ENCODE results near the gene PRKCI. TPM values are rescaled to one million over a fixed set of nuclear protein-coding genes. Genes with fewer than 3 reads are reported as not detected.

The PRKCI gene
- total and polyA plus RNA-seq, 4 experiments from 2014 or later: 16.4 to 27.7 (median 18.3) TPM

GRCh38 chr3:170240142-170240541 lies 17.9 kb downstream of the PRKCI start:
- intact Hi-C loops (cut with micrococcal nuclease): no loop called here
- Mint-ChIP-seq H3K27me3 (no peaks in the 10 kb centered on the region), H3K4me3 (no peak overlapping the region), H3K27ac (no peak overlapping the region), H3K4me1 (peaks cover 0 to 3% (median under 1%) of the 10 kb centered on the region in 4 donors), H3K36me3 (peaks cover 27 to 37% of the 10 kb centered on the region in 2 donors), H3K9me3 (no peaks in the 10 kb centered on the region)
- no peaks in the 10 kb centered on the region for H3K27me3 ChIP-seq (ENCODE audit: insufficient read depth, low read length)
- peaks cover 8% of the 10 kb centered on the region for H3K36me3 ChIP-seq (ENCODE audit: insufficient read depth, low read length)
- H3K27ac ChIP-seq (ENCODE audit: low read depth, low read length): no peak overlapping the region
- no peak overlapping the region for H3K4me3 ChIP-seq (ENCODE audit: low read length in 2 of 2)
- ChIA-PET CTCF (ENCODE audit: partially characterized antibody) (no interaction called here), POLR2A (ENCODE audit: partially characterized antibody) (no interaction called here)
- H3K4me1 ChIP-seq (ENCODE audit: insufficient read depth, low read length): no peaks in the 10 kb centered on the region
- H3K9me3 ChIP-seq (ENCODE audit: control insufficient read depth in 1 of 2, low read length in 2 of 2): no peaks in the 10 kb centered on the region
- DNase-seq: no peak

DNA sequence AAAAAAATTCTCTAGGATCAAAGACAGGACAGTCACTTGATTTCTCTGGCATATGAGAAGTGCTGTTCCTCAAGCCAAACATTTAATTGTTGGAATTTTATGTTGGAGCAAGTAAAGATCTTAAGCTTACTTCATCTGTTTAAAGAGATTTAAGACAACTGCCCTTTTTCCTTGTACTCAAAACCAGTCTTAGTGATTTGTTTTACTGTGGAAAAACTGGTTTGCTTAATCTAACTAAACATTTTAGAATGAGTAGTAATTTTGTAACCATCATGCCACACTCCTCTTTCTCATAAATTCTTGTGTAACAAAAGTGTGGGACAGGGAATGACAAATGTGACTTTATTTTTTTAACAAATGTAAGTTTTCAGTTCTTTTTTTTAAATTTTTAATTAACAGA lies 18.4 kb downstream of the PRKCI start:
- DNase-seq: no peak
- Histone ChIP-seq H3K4me1 (ENCODE audit: insufficient read depth, low read length) (no peaks in the 10 kb centered on the region), H3K27ac (ENCODE audit: low read depth, low read length) (no peak overlapping the region), H3K27me3 (ENCODE audit: insufficient read depth, low read length) (no peaks in the 10 kb centered on the region), H3K9me3 (ENCODE audit: control insufficient read depth in 1 of 2, low read length in 2 of 2) (no peaks in the 10 kb centered on the region), H3K4me3 (ENCODE audit: low read length in 2 of 2) (no peak overlapping the region), H3K36me3 (ENCODE audit: insufficient read depth, low read length) (peaks cover 8% of the 10 kb centered on the region)
- Mint-ChIP-seq H3K36me3 (peaks cover 31 to 36% of the 10 kb centered on the region in 2 donors), H3K27me3 (no peaks in the 10 kb centered on the region), H3K9me3 (no peaks in the 10 kb centered on the region), H3K27ac (no peak overlapping the region), H3K4me3 (no peak overlapping the region), H3K4me1 (peaks cover 0 to 5% (median 1%) of the 10 kb centered on the region in 4 donors)
- POLR2A ChIA-PET (ENCODE audit: partially characterized antibody): no interaction called here
- intact Hi-C loops (cut with micrococcal nuclease): no loop called here
- CTCF ChIA-PET (ENCODE audit: partially characterized antibody): no interaction called here

DNA sequence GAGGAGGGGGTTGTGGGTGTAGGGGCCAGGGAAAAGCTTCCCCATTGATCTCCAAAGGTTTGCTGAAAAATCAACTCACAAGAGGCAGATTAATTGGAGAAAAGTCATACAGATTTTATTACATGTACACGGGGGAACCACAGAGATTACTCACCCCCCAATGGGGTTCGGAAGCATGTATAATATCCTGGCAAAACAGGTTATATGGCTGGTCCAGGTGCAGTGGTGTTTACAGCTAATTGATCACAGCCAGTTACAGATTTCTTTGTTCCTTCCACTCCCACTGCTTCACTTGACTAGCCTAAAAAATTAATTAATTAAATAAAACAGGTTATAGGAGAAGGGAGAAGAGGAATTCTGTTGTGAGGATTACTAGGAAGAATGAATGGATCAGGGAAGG lies 22.4 kb downstream of the PRKCI start:
- H3K4me1 Mint-ChIP-seq: peaks cover 0 to 7% (median 3%) of the 10 kb centered on the region in 4 donors
- POLR2A ChIA-PET (ENCODE audit: partially characterized antibody): no interaction called here

DNA sequence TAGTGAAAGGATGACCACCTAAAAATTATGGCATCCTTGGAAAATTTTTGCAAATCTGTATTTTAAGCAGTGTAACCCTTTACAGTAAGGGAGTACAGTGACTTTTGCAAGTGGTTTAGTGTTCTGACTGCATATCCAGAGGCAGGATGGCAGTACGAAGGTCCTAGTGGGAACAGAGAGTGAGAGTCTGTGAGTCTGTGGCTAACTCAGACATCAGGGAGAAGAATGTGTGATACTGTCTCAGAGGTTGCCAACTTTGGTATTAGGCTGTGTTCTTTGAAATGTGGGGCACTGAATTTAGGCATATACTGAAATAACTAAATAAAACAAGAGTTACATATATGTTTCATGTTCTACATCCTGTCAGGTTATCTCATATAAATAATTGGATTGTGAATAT lies 25.7 kb downstream of the PRKCI start:
- ChIA-PET POLR2A (ENCODE audit: partially characterized antibody) (no interaction called here), CTCF (ENCODE audit: partially characterized antibody) (no interaction called here)
- Mint-ChIP-seq H3K27ac (no peak overlapping the region), H3K4me3 (no peak overlapping the region), H3K36me3 (peaks cover 23 to 31% of the 10 kb centered on the region in 2 donors), H3K27me3 (no peaks in the 10 kb centered on the region), H3K4me1 (peaks cover 0 to 7% (median 2%) of the 10 kb centered on the region in 4 donors), H3K9me3 (no peaks in the 10 kb centered on the region)
- no peak overlapping the region for H3K27ac ChIP-seq (ENCODE audit: low read depth, low read length)
- no peak for DNase-seq
- H3K9me3 ChIP-seq (ENCODE audit: control insufficient read depth in 1 of 2, low read length in 2 of 2): no peaks in the 10 kb centered on the region
- intact Hi-C loops (cut with micrococcal nuclease): no loop called here
- no peaks in the 10 kb centered on the region for H3K4me1 ChIP-seq (ENCODE audit: insufficient read depth, low read length)
- no peaks in the 10 kb centered on the region for H3K27me3 ChIP-seq (ENCODE audit: insufficient read depth, low read length)
- no peak overlapping the region for H3K4me3 ChIP-seq (ENCODE audit: low read length in 2 of 2)
- H3K36me3 ChIP-seq (ENCODE audit: insufficient read depth, low read length): no peaks in the 10 kb centered on the region

More for the DNA sequence above, 22.4 kb downstream of the PRKCI start:
- Histone ChIP-seq H3K27ac (ENCODE audit: low read depth, low read length) (no peak overlapping the region), H3K4me1 (ENCODE audit: insufficient read depth, low read length) (no peaks in the 10 kb centered on the region), H3K36me3 (ENCODE audit: insufficient read depth, low read length) (no peaks in the 10 kb centered on the region), H3K4me3 (ENCODE audit: low read length in 2 of 2) (no peak overlapping the region), H3K9me3 (ENCODE audit: control insufficient read depth in 1 of 2, low read length in 2 of 2) (no peaks in the 10 kb centered on the region), H3K27me3 (ENCODE audit: insufficient read depth, low read length) (no peaks in the 10 kb centered on the region)
- CTCF ChIA-PET (ENCODE audit: partially characterized antibody): no interaction called here
- H3K9me3 Mint-ChIP-seq: no peaks in the 10 kb centered on the region
- peaks cover 31 to 34% of the 10 kb centered on the region in 2 donors for H3K36me3 Mint-ChIP-seq
- H3K27ac Mint-ChIP-seq: no peak overlapping the region
- no peak overlapping the region for H3K4me3 Mint-ChIP-seq
- H3K27me3 Mint-ChIP-seq: no peaks in the 10 kb centered on the region
- intact Hi-C loops (cut with micrococcal nuclease): no loop called here
- DNase-seq: no peak

GRCh38 chr3:170256597-170256996 lies 34.4 kb downstream of the PRKCI start:
- ChIA-PET POLR2A (ENCODE audit: partially characterized antibody) (no interaction called here), CTCF (ENCODE audit: partially characterized antibody) (no interaction called here)
- Histone ChIP-seq H3K36me3 (ENCODE audit: insufficient read depth, low read length) (peaks cover 4% of the 10 kb centered on the region), H3K27ac (ENCODE audit: low read depth, low read length) (no peak overlapping the region), H3K27me3 (ENCODE audit: insufficient read depth, low read length) (no peaks in the 10 kb centered on the region), H3K4me1 (ENCODE audit: insufficient read depth, low read length) (no peaks in the 10 kb centered on the region), H3K4me3 (ENCODE audit: low read length in 2 of 2) (no peak overlapping the region), H3K9me3 (ENCODE audit: control insufficient read depth in 1 of 2, low read length in 2 of 2) (no peaks in the 10 kb centered on the region)
- no peak for DNase-seq
- intact Hi-C loops (cut with micrococcal nuclease): no loop called here
- Mint-ChIP-seq H3K27ac (no peak overlapping the region), H3K4me1 (peaks cover 20 to 40% (median 24%) of the 10 kb centered on the region in 4 donors), H3K4me3 (peak overlapping the region in 2 of 8 donors; percentile 1 to 24), H3K27me3 (no peaks in the 10 kb centered on the region), H3K9me3 (peaks cover 0 to 14% (median 10%) of the 10 kb centered on the region in 8 donors), H3K36me3 (peaks cover 37 to 39% of the 10 kb centered on the region in 2 donors)

DNA sequence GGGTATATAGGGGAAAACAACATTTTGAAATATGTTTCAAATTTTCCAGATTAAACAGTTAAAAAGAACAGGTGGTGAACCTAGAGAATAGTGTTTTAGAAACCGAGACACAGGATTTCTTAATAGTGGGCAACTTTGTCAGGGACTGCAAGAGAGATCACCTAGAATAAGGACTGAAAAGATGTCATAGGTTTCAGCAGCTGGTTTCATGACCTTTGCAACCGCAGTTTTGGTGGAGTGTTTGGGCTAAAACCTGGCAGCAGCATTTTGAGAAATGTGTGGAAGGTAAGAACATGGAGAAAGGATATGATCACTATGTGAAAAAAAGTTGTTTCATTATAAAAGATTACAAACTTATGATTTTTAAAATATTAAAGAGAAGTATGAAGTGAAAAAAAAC lies 34.9 kb downstream of the PRKCI start:
- Histone ChIP-seq H3K27ac (ENCODE audit: low read depth, low read length) (no peak overlapping the region), H3K27me3 (ENCODE audit: insufficient read depth, low read length) (no peaks in the 10 kb centered on the region), H3K4me3 (ENCODE audit: low read length in 2 of 2) (no peak overlapping the region), H3K9me3 (ENCODE audit: control insufficient read depth in 1 of 2, low read length in 2 of 2) (no peaks in the 10 kb centered on the region), H3K4me1 (ENCODE audit: insufficient read depth, low read length) (no peaks in the 10 kb centered on the region), H3K36me3 (ENCODE audit: insufficient read depth, low read length) (peaks cover 4% of the 10 kb centered on the region)
- peaks cover 0 to 14% (median 10%) of the 10 kb centered on the region in 8 donors for H3K9me3 Mint-ChIP-seq
- H3K4me3 Mint-ChIP-seq: no peak overlapping the region
- H3K27me3 Mint-ChIP-seq: no peaks in the 10 kb centered on the region
- POLR2A ChIA-PET (ENCODE audit: partially characterized antibody): no interaction called here
- DNase-seq: no peak
- H3K36me3 Mint-ChIP-seq: peaks cover 39 to 40% of the 10 kb centered on the region in 2 donors
- CTCF ChIA-PET (ENCODE audit: partially characterized antibody): no interaction called here
- peaks cover 20 to 40% (median 24%) of the 10 kb centered on the region in 4 donors for H3K4me1 Mint-ChIP-seq
- no peak overlapping the region for H3K27ac Mint-ChIP-seq
- intact Hi-C loops (cut with micrococcal nuclease): no loop called here

DNA sequence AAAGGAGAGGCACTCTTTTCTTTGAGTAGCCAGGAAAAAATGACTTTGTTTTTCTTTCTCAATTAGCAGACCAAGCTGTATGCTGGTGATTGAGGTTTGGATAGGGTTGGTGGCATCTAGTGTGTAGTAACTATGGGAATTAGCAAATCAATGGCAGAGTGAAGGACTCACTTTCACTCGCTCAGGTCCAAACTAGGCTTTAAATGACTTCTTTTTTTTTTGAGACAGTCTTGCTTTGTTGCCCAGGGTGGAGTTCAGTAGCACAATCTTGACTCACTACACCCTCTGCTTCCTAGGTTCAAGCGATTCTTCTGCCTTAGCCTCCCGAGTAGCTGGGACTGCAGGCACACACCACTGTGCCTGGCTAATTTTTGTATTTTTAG lies 35.9 kb downstream of the PRKCI start:
- intact Hi-C loops (cut with micrococcal nuclease): no loop called here
- Histone ChIP-seq H3K36me3 (ENCODE audit: insufficient read depth, low read length) (peaks cover 4% of the 10 kb centered on the region), H3K9me3 (ENCODE audit: control insufficient read depth in 1 of 2, low read length in 2 of 2) (no peaks in the 10 kb centered on the region), H3K27me3 (ENCODE audit: insufficient read depth, low read length) (no peaks in the 10 kb centered on the region), H3K27ac (ENCODE audit: low read depth, low read length) (no peak overlapping the region), H3K4me3 (ENCODE audit: low read length in 2 of 2) (no peak overlapping the region), H3K4me1 (ENCODE audit: insufficient read depth, low read length) (no peaks in the 10 kb centered on the region)
- CTCF ChIA-PET (ENCODE audit: partially characterized antibody): no interaction called here
- H3K36me3 Mint-ChIP-seq: peaks cover 34 to 41% of the 10 kb centered on the region in 2 donors
- peaks cover 20 to 40% (median 24%) of the 10 kb centered on the region in 4 donors for H3K4me1 Mint-ChIP-seq
- peaks cover 0 to 14% (median 10%) of the 10 kb centered on the region in 8 donors for H3K9me3 Mint-ChIP-seq
- peak overlapping the region in 5 of 8 donors; percentile 27 to 79 (median 66) for H3K4me3 Mint-ChIP-seq
- H3K27ac Mint-ChIP-seq: peak overlapping the region in 4 of 7 donors; percentile 41 to 81 (median 53)
- POLR2A ChIA-PET (ENCODE audit: partially characterized antibody): no interaction called here
- no peaks in the 10 kb centered on the region for H3K27me3 Mint-ChIP-seq
- no peak for DNase-seq

- H3K4me3 Mint-ChIP-seq: no peak overlapping the region
- ChIA-PET CTCF (ENCODE audit: partially characterized antibody) (no interaction called here), POLR2A (ENCODE audit: partially characterized antibody) (no interaction called here)
- H3K4me1 Mint-ChIP-seq: peaks cover 20 to 34% (median 22%) of the 10 kb centered on the region in 4 donors
- H3K4me3 ChIP-seq (ENCODE audit: low read length in 2 of 2): no peak overlapping the region
- intact Hi-C loops (cut with micrococcal nuclease): no loop called here
- peaks cover 4% of the 10 kb centered on the region for H3K36me3 ChIP-seq (ENCODE audit: insufficient read depth, low read length)
- H3K27me3 ChIP-seq (ENCODE audit: insufficient read depth, low read length): no peaks in the 10 kb centered on the region
- no peaks in the 10 kb centered on the region for H3K4me1 ChIP-seq (ENCODE audit: insufficient read depth, low read length)
- H3K9me3 Mint-ChIP-seq: peaks cover 0 to 14% (median 10%) of the 10 kb centered on the region in 8 donors
- H3K27me3 Mint-ChIP-seq: no peaks in the 10 kb centered on the region
- peaks cover 33 to 47% of the 10 kb centered on the region in 2 donors for H3K36me3 Mint-ChIP-seq
- DNase-seq: no peak
- H3K27ac Mint-ChIP-seq: peak overlapping the region in 1 of 7 donors; percentile 6
- H3K27ac ChIP-seq (ENCODE audit: low read depth, low read length): no peak overlapping the region
- no peaks in the 10 kb centered on the region for H3K9me3 ChIP-seq (ENCODE audit: control insufficient read depth in 1 of 2, low read length in 2 of 2)
Measured at GRCh38 chr3:170259907-170260306, 37.7 kb downstream of the PRKCI start.
